CD4-positive, alpha-beta T cell treated with Interleukin-2 at 100 ng/mL for 4 hours (primary cell): ENCODE results near the gene NSFL1C.
"Not testable (repeated sequence)": the region's sequence is repeated elsewhere in the genome, so short reads cannot be mapped to it uniquely, and the experiment has no call there.

Experiments used
- DNase-seq: peaks from one replicate; pipeline ENCODE4 v3.0.0-alpha.2; 2020; ENCODE audit warnings: low spot score

The NSFL1C gene

DNA sequence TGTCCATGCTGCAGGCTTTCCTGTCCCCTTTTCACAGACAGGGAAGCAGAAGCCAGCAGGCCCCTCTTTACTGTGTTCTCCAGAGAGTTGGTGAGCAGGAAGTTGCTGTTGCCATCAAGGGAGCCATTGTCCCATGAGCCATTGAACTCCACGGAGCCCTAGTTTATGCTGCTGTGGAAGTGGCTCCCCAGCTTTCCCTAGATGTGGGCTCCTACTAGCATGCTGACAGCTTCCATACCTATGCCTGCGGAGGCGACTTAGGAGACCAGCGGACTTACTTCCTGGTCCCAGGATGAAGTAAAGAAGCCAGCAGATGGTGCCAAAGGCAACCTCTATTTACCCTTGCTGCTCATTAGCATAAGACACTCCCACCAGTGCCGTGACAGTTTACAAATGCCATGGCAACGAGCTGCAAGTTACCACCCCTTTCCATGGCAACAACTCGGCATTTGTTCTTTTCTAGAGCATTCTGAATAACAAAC is 43.0 kb downstream of the NSFL1C start:
- peak; percentile 7 for DNase-seq

DNA sequence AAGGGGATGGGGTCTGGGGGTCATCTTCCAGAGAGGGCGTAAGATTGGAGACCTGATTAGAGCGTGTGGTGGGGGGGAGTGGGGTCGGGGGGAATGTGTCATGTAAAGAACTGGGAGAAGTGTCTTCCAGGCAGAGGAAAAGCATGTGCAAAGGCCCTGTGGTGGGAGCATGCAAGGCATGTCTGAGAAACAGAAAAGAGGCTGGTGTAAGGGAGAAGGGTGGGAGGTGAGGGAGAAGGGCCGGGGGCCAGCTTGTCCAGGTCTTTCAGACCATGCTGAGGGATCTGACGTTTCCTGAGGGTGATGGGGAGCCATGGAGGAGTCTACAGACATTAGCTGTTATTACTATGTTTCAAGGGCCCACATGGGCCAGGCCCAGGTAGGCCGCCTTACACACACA is 43.4 kb downstream of the NSFL1C start:
- DNase-seq: no peak

DNA sequence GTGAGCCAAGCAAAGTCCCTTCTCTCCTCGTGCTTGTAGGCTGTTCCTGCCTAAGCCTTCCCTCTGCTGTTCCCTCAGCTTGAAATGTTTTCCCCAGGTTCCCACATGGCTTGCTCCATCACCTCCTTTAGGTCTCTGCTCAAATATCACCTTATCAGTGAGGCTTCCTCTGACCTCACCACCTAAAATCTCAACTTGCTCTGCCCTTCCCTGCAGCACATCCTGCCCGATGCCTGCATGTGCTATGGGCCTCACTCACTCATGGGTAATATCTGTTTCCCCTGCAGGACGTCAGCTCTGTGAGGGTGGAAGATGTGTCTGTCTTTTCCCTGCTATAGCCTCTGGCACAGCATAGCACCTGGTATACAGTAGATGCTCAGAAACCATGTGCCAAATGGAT is 43.9 kb downstream of the NSFL1C start:
- no peak for DNase-seq

GRCh38 chr20:1420066-1420465 is 46.6 kb downstream of the NSFL1C start:
- DNase-seq: no peak

GRCh38 chr20:1418350-1418749 is 48.3 kb downstream of the NSFL1C start:
- DNase-seq: no peak

GRCh38 chr20:1417790-1418189 is 48.9 kb downstream of the NSFL1C start:
- DNase-seq: no peak

- no peak for DNase-seq
Observed at GRCh38 chr20:1417273-1417672, 49.4 kb downstream of the NSFL1C start.

DNA sequence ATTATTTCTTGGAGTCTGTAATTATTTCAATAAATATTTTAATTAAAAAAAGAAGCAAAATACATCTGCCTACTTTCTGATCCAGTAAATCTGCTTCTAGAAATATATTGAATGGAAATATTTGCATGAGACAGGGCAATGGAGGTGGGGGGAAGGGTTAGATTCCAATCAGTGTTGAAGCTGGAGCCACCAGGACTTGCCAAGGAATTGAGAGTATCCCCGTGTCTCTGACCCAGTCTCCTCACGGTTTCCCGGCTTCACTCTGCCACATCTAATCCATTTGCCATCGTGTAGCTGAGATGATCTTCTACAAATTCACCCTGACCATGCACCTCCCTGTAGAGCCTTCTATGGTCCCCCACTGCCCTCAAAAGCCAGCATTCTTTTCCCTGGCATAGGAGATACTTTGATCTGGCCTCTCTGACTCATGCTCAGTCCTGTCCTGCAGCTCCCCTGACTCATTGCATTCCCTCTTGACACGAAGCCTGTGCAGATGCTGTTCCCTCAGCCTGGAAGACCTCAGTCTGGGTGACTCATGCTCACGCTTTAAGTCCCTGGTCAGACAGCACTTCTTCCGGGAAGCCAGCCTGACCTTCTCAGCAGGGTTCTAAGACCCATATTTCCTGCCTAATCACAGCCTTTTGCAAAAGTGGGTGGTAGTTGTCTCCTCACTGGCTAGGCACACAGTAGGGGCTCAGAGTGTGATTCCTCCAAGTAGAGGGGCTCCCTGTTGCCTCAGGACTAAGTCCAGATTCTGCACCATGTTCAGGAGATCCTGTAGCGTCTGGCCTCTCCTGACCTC is 50.8 kb downstream of the NSFL1C start:
- DNase-seq: no peak

DNA sequence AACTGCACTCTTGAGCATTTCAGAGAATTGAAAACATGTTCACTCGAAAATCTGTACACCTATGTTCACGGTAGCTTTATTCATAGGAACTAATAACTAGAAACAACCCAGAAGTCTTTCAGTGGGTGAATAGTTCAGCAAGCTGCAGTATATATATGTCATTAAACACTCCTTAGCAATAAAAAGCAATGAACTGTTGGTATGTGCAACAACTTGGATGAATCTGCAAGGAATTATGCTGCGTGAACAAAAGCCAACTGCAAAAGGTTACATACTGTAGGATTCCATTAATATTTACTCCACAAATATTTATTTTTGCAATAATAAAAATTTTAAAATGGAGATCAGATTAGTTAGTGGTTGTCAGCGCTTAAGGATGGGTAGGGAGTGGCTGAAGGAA is 51.7 kb downstream of the NSFL1C start:
- no peak for DNase-seq

DNA sequence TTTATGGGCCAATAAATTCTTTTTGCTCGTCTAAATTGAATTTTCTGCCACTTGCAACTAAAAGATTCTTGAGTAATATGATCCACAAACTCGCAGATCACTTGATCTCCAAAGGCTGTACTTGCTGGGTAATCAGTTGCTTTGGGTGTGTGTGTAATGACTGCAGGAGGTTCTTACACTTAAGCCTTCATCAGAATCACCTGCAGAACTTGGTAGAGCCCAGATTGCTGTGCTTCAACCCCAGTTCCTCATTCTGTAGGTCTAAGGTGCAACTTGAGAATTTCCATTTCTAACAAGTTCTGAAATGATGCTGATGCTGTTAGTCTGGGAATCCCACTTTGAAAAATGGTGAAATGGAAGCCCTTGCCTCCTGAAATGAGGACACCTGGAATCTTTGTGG is 60.8 kb downstream of the NSFL1C start:
- DNase-seq: no peak

DNA sequence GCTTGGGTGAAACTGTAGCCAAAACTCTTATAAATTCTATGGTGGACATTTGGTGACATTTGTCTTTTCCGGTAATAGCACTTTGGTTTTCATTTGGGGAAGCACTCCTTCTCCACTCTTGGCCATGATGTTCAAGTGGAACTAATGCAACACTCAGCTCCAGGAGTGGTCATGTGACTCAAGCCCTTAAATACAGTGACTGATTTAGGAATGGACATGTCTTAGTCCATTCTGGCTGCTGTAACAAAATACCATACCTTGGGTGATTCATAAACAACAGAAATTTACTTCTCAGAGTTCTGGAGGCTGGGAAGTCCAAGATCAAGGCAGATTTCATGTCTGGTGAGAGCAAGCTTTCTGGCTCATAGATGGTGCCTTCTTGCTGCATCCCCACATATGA is 63.0 kb downstream of the NSFL1C start:
- DNase-seq: no peak

DNA sequence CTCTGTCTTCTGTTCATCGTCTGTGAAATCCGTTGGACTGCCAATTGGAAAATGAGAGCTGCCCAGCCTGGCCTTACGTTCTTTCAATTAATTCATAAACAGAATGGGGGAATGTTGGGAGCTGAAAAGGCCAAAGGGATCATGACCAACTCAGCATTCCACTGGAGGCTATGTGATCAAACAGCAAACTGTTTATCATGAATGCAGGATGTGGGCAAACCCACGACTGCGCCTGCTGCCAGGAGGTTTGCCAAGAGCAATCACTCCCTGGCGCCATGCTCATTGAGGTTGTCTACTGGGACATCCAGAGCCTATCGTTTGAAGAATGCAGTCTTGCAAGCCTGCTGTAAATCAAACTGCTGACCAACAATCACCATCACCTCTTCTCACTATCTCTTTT is 64.5 kb downstream of the NSFL1C start:
- no peak for DNase-seq

DNA sequence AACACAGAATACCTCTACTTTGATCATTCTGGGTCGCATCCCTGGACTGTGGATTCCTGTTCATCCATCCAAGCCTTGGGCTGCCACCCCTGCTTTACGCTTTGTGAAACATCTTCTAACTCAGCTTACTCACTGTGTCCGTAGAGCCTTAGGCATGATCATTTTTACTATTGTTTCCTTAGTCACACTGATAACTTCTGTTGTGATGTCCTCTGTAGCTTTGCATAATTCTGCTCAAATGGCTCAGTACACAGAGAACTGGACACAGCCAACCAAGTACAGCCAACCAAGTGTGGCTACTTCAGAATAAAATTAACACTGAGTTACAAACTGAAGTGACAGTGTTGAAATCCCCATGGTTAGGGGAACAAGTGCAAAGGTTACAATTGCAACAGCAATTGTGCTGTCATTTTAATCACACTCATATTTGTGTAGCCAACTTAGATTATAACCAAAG is 65.2 kb downstream of the NSFL1C start:
- DNase-seq: no peak

GRCh38 chr20:1399678-1400366 is 66.8 kb downstream of the NSFL1C start:
- not testable (repeated sequence) for DNase-seq

DNA sequence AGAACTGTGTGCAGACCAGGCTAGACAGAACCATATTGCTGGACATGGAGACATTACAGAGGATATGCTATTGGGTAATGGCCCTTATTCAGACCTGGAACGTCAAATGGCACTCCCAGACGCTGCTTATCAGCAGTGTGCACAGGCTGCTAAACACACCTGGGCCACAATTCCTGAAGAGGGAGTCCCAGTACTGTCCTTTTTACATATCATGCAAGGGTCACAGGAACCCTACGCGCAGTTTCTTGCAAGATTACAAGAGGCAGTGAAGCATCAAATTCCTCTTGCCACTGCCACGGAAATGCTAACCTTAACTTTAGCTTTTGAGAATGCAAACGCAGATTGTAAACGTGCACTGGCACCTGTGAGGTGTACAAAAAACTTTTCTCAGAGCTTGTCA is 68.5 kb downstream of the NSFL1C start:
- DNase-seq: not testable (repeated sequence)

DNA sequence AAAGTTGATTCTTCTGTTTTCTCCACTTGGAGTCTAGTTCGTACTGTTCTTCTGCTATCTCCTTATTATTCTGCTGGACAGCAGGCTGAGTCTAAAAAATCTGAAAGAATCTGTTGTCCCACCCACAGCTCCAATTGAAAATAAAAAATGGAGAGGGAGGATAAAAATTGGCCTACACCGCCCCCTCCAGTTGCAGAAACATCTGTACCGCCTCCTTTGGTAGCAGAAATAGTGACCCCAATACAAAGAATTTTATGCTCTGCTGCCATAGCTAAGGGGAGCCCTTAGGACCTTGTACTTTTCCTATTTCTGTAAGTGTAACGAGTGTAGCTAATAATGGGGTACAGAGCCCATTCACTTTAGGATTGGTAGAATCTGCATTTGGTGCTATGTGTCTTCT is 68.9 kb downstream of the NSFL1C start:
- DNase-seq: no peak

DNA sequence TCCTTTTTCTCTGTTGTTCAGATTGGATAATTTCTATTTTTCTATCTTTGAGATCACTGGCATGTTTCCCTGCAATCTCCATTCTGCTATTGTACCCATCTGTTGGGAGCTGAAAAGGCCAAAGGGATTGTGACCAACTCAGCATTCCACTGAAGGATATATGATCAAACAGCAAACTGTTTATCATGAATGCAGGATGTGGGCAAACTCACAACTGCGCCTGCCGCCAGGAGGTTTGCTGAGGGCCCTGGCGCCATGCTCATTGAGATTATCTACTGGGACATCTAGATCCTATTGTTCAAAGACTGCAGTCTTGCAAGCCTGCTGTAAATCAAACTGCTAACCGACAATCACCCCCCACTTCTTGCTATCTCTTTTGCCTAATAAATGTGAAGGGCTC is 69.9 kb downstream of the NSFL1C start:
- DNase-seq: no peak

DNA sequence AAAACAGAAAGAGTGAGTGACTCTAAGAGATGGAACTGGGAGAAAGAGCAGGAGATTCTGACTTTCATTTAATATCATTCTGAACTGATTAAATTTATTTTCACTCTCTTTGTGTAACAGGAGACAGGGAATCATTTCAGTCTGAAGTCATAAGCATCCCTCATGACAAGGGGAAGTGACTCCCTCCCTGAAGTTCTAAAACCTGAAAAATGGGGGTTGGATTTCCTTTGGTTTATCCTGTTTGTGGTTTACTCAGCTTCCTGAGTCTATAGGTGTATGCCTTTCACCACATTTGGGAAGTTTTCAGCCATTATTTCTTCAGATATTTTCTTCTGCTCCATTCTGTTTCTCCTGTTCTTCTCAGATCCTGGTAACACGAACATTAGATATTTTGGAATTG is 70.4 kb downstream of the NSFL1C start:
- DNase-seq: no peak

- no peak for DNase-seq
Observed at GRCh38 chr20:1394686-1395085, 72.0 kb downstream of the NSFL1C start.

DNA sequence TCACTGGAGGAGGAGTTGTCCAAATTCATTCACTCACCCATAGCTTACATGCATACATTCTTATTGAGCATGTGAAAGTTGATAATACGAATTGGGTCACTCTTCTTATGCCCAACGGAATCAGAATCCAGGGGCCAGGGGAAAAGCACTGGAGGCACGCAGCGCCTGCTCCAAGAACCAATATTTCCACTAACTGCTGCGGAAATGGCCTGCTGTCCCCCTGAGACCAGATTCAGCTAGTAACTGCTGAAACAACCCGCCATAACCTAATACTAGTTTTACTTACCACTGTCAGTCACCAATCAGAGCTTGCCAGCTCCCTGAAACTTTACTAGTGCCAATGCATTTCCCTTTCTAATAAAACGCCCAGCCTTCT is 73.2 kb downstream of the NSFL1C start:
- DNase-seq: no peak

DNA sequence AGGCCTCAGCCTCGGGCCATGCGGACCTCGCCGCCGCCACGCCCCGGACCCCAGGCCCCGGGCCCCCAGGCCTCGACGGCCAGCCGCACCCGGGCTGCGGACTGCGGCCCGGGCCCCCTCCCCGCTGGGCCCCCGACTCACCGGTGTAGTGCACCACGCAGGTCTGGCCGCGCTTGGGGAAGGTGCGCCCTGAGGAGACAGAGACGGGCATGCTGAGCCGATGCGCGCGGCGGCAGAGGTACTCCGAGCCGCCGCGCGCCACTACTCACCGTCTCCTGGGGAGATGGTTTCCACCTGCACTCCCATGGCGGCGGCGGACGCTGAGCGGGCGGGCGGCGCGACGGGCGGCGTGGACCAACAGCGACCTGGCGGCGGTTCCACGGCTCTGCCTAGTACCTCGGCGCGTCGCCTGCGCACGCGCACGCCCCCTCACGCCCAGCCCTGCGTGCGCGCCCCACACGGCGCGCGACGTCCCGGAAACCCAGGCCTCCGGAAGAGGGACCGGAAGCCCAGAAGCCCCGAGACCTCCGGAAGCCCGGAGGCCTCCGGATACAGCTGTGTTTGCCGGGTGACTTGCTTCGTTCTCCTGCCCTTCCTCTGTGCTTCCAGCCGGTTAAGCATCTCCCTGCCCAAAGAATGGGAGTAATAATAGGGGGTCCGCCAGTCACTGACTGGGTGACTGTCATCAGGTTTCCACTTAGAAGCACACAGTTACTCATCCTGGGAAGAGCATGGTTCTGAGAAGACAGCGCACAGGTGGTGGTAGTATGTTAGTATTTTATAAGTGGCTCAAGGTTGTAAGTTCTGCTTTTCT is 73.7 kb downstream of the NSFL1C start, which contains the start of gene FKBP1A:
Gene FKBP1A (minus strand): TSS at position 362 of the 814 bp plus-strand sequence. CDS start 56 bp downstream, at position 306.
- peak; percentile 93 for DNase-seq

DNA sequence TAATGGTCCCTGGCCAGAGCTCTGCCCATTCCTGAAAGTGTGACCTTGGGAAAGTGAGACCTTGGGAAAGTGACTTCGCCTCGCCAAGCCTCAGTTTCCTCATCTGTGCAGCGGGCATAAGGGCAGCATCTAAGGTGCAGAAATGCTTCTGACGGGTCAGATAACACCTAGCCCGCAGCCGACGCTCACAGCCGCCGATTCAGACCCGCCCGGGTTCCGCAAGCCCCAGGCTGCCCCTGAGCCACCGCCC is 74.3 kb downstream of the NSFL1C start:
- no peak for DNase-seq
